ENCODE data around the gene ZFPM1.

DNA sequence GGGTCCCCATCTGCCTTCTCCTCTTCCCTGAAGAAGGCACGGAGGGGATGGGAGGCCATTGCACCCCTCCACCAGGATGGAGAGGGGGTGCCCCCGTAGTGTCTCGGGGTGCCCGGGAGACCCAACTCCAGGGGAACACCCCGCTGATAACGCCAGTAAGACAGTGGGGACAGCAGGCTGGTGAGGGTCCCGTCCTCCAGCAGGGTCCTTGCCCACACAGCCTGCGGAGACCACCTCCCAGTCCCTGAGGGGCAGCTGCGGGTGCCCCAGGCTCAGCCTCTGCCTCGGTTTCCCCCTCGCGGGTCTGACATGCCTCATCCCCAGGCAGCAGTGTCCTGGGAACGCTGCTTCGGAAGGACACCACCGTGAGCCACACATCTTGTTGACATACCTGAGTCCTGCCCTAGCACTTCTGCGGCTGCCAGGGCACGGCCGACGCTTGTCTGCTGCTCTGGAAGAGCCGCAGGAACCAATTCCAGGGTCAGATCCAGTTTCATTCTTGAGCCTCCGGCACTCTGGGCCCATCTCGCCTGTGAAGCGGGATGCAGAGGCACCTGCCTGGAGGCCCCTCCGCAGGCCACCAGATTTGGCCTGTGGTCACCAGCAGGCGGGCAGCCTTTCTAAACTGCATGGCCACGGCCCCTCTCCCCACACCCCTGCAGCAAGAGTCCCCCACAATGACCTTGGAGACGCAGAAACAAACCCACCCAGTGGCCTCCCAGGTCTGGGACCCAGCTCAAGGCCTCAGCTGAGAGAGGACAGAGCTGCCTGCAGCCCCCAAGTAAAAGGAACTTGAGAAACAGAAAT lies 77.2 kb downstream of the ZFPM1 start:
- TF ChIP-seq, protein P1, sequence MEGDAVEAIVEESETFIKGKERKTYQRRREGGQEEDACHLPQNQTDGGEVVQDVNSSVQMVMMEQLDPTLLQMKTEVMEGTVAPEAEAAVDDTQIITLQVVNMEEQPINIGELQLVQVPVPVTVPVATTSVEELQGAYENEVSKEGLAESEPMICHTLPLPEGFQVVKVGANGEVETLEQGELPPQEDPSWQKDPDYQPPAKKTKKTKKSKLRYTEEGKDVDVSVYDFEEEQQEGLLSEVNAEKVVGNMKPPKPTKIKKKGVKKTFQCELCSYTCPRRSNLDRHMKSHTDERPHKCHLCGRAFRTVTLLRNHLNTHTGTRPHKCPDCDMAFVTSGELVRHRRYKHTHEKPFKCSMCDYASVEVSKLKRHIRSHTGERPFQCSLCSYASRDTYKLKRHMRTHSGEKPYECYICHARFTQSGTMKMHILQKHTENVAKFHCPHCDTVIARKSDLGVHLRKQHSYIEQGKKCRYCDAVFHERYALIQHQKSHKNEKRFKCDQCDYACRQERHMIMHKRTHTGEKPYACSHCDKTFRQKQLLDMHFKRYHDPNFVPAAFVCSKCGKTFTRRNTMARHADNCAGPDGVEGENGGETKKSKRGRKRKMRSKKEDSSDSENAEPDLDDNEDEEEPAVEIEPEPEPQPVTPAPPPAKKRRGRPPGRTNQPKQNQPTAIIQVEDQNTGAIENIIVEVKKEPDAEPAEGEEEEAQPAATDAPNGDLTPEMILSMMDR (conservative IDR thresholded peaks at IDR 0.05 in 1 of 2, IDR thresholded peaks at IDR 0.05 in 1 of 2; ENCODE audit: extremely low read depth in 1 of 2, insufficient read depth in 1 of 2, low read depth in 1 of 2, low read length in 2 of 2): no peak
- TF ChIP-seq EZH2 (IDR thresholded peaks at IDR 0.05; ENCODE audit: borderline replicate concordance, low read length): no peak
